Large intestine (tissue), 3 donors: ENCODE measurements around the gene CCDC30. TPM values are rescaled to one million over a fixed set of nuclear protein-coding genes. Genes with fewer than 3 reads are reported as not detected.
A peak's percentile ranks its signal among the peaks of the same experiment; 100 is the strongest.

Experiments
- DNase-seq, 2 donors: peaks; one replicate each; pipeline versions ENCODE4 v3.0.0 to v3.0.0-alpha.2; 2013
- H3K27ac ChIP-seq: one replicate; pipeline ENCODE4 v1.5.1; 2013; ENCODE audit warnings: low read length
- H3K27me3 ChIP-seq: 2 replicates; pipeline ENCODE4 v1.6.1; 2013; ENCODE audit warnings: low read length; ENCODE audit not compliant: control insufficient read depth, insufficient read depth
- H3K36me3 ChIP-seq: 2 replicates; pipeline ENCODE4 v1.6.1; 2013; ENCODE audit warnings: low read length; ENCODE audit not compliant: control insufficient read depth, insufficient read depth
- H3K4me1 ChIP-seq: one replicate; pipeline ENCODE4 v1.6.1; 2013; ENCODE audit warnings: low read length; ENCODE audit not compliant: control insufficient read depth, insufficient read depth
- H3K4me3 ChIP-seq: one replicate; pipeline ENCODE4 v1.5.1; 2013; ENCODE audit warnings: low read length
- H3K9me3 ChIP-seq: one replicate; pipeline ENCODE4 v1.6.1; 2013; ENCODE audit warnings: mild to moderate bottlenecking, low read depth, low read length, moderate library complexity; ENCODE audit not compliant: control insufficient read depth
- WGBS: methylation state at CpG from one replicate; pipeline ENCODE4 v1.1.5; 2013; ENCODE audit warnings: low lambda C conversion rate; ENCODE audit not compliant: insufficient coverage; 5-methylcytosine and 5-hydroxymethylcytosine counted together
- polyA plus RNA-seq: library from polyadenylated mRNA; unstranded; fragments of 120-200 nt; gene quantifications from one replicate; pipeline ENCODE4 v1.2.1, GENCODE V29; 2013

Gene CCDC30
- polyA plus RNA-seq, 1 donor = 5.0 TPM

- Histone ChIP-seq H3K4me3 (no peak overlapping the region), H3K4me1 (peaks cover 8% of the 10 kb centered on the region), H3K36me3 (no peaks in the 10 kb centered on the region), H3K27me3 (no peaks in the 10 kb centered on the region), H3K27ac (no peak overlapping the region), H3K9me3 (no peaks in the 10 kb centered on the region)
- DNase-seq = no peak
- WGBS = 89% methylated on average over 3 of the region's 4 CpGs
Measured at GRCh38 chr1:42424201-42424600, 38.9 kb upstream of the CCDC30 start.

GRCh38 chr1:42427240-42427639 is 35.8 kb upstream of the CCDC30 start:
- no peak overlapping the region for H3K27ac ChIP-seq
- peaks cover 18% of the 10 kb centered on the region for H3K4me1 ChIP-seq
- no peaks in the 10 kb centered on the region for H3K27me3 ChIP-seq
- H3K4me3 ChIP-seq = no peak overlapping the region
- no peaks in the 10 kb centered on the region for H3K36me3 ChIP-seq
- no peaks in the 10 kb centered on the region for H3K9me3 ChIP-seq
- no peak for DNase-seq
- no CpG with 5 or more reads among the region's 4 CpGs for WGBS

- Histone ChIP-seq H3K4me1 (peaks cover 18% of the 10 kb centered on the region), H3K27ac (no peak overlapping the region), H3K36me3 (no peaks in the 10 kb centered on the region), H3K4me3 (no peak overlapping the region), H3K9me3 (no peaks in the 10 kb centered on the region), H3K27me3 (no peaks in the 10 kb centered on the region)
- DNase-seq = no peak
- WGBS = no CpG with 5 or more reads among the region's 1 CpG
Measured at GRCh38 chr1:42429603-42430002, 33.5 kb upstream of the CCDC30 start.

GRCh38 chr1:42430286-42431135 is 32.6 kb upstream of the CCDC30 start:
- no peaks in the 10 kb centered on the region for H3K9me3 ChIP-seq
- H3K4me3 ChIP-seq = no peak overlapping the region
- DNase-seq = peak in 1 of 2 donors; percentile 20
- peak overlapping the region; percentile 70 for H3K27ac ChIP-seq
- peaks cover 18% of the 10 kb centered on the region for H3K4me1 ChIP-seq
- no peaks in the 10 kb centered on the region for H3K36me3 ChIP-seq
- no peaks in the 10 kb centered on the region for H3K27me3 ChIP-seq
- WGBS = no CpG with 5 or more reads among the region's 3 CpGs

GRCh38 chr1:42431514-42431913 is 31.6 kb upstream of the CCDC30 start:
- Histone ChIP-seq H3K27me3 (no peaks in the 10 kb centered on the region), H3K4me1 (peaks cover 18% of the 10 kb centered on the region), H3K36me3 (no peaks in the 10 kb centered on the region), H3K27ac (peak overlapping the region; percentile 70), H3K4me3 (no peak overlapping the region), H3K9me3 (no peaks in the 10 kb centered on the region)
- whole genome bisulfite sequencing = 17% methylated on average over 1 of the region's 3 CpGs
- peak; percentile 64 to 83 for DNase-seq

GRCh38 chr1:42432714-42433113 is 30.4 kb upstream of the CCDC30 start:
- WGBS = no CpG with 5 or more reads among the region's 4 CpGs

GRCh38 chr1:42433369-42433768 is 29.7 kb upstream of the CCDC30 start:
- no peaks in the 10 kb centered on the region for H3K9me3 ChIP-seq
- WGBS = no CpG with 5 or more reads among the region's 6 CpGs
- DNase-seq = no peak
- peaks cover 18% of the 10 kb centered on the region for H3K4me1 ChIP-seq
- no peaks in the 10 kb centered on the region for H3K36me3 ChIP-seq
- no peaks in the 10 kb centered on the region for H3K27me3 ChIP-seq
- H3K27ac ChIP-seq = no peak overlapping the region
- no peak overlapping the region for H3K4me3 ChIP-seq

More at GRCh38 chr1:42432714-42433113, 30.4 kb upstream of the CCDC30 start:
- H3K36me3 ChIP-seq = no peaks in the 10 kb centered on the region
- H3K4me1 ChIP-seq = peaks cover 18% of the 10 kb centered on the region
- no peak overlapping the region for H3K27ac ChIP-seq
- DNase-seq = no peak
- H3K4me3 ChIP-seq = no peak overlapping the region
- H3K27me3 ChIP-seq = no peaks in the 10 kb centered on the region
- no peaks in the 10 kb centered on the region for H3K9me3 ChIP-seq

GRCh38 chr1:42434340-42434739 is 28.7 kb upstream of the CCDC30 start:
- H3K4me1 ChIP-seq = peaks cover 18% of the 10 kb centered on the region
- H3K4me3 ChIP-seq = no peak overlapping the region
- no peak overlapping the region for H3K27ac ChIP-seq
- H3K9me3 ChIP-seq = no peaks in the 10 kb centered on the region
- WGBS = no CpG with 5 or more reads among the region's 4 CpGs
- no peak for DNase-seq
- no peaks in the 10 kb centered on the region for H3K36me3 ChIP-seq
- no peaks in the 10 kb centered on the region for H3K27me3 ChIP-seq

GRCh38 chr1:42439940-42440339 is 23.1 kb upstream of the CCDC30 start:
- H3K27ac ChIP-seq = no peak overlapping the region
- H3K4me1 ChIP-seq = no peaks in the 10 kb centered on the region
- WGBS = no CpG with 5 or more reads among the region's 2 CpGs
- no peaks in the 10 kb centered on the region for H3K36me3 ChIP-seq
- DNase-seq = peak in 1 of 2 donors; percentile 32
- H3K9me3 ChIP-seq = no peaks in the 10 kb centered on the region
- no peaks in the 10 kb centered on the region for H3K27me3 ChIP-seq
- H3K4me3 ChIP-seq = no peak overlapping the region

- no peaks in the 10 kb centered on the region for H3K36me3 ChIP-seq
- WGBS = 60% methylated on average over 1 of the region's 2 CpGs
- H3K9me3 ChIP-seq = no peaks in the 10 kb centered on the region
- no peak for DNase-seq
- H3K27ac ChIP-seq = no peak overlapping the region
- H3K4me1 ChIP-seq = no peaks in the 10 kb centered on the region
- no peaks in the 10 kb centered on the region for H3K27me3 ChIP-seq
- H3K4me3 ChIP-seq = no peak overlapping the region
Measured at GRCh38 chr1:42442662-42443061, 20.4 kb upstream of the CCDC30 start.

- peaks cover 11% of the 10 kb centered on the region for H3K4me1 ChIP-seq
- no peaks in the 10 kb centered on the region for H3K36me3 ChIP-seq
- no peaks in the 10 kb centered on the region for H3K27me3 ChIP-seq
Measured at GRCh38 chr1:42449256-42449655, 13.8 kb upstream of the CCDC30 start.

More at GRCh38 chr1:42449256-42449655, 13.8 kb upstream of the CCDC30 start:
- no peak for DNase-seq
- Histone ChIP-seq H3K4me3 (no peak overlapping the region), H3K27ac (no peak overlapping the region), H3K9me3 (no peaks in the 10 kb centered on the region)
